A673 (cell line): ENCODE results near the gene CMYA5. TPM values are rescaled to one million over a fixed set of nuclear protein-coding genes. Genes with fewer than 3 reads are reported as not detected.
A peak's percentile ranks its signal among the peaks of the same experiment; 100 is the strongest.

Experiments
- BruUV-seq: library from RNA; stranded (reverse); fragments of 400-500 nt; replicated peaks from 2 replicates; lab custom pipeline; 2021; lab: Mats Ljungman, UMichigan
- CTCF ChIA-PET: fragments of 300-600 bp; sonication (Branson Sonifier 250); formaldehyde crosslinking; loops from one replicate; lab custom pipeline; 2022; ENCODE audit warnings: antibody characterized with exemption; lab: Charles Lee
- POLR2A ChIA-PET: fragments of 300-600 bp; sonication (Branson Sonifier 250); formaldehyde crosslinking; loops from one replicate; lab custom pipeline; 2022; ENCODE audit warnings: antibody characterized with exemption; ENCODE audit not compliant: low non-redundant PET; lab: Charles Lee
- DNase-seq: peaks from one replicate; pipeline ENCODE4 v3.0.0-alpha.2; 2015; ENCODE audit warnings: low spot score
- H3K27ac ChIP-seq: fragments of 200-600 bp; sonication (generic); 2 replicates; pipeline ENCODE4 v1.5.1; 2016; ENCODE audit warnings: mixed run types, low read depth, mild to moderate bottlenecking, mixed read lengths, antibody characterized with exemption, low read length; ENCODE audit not compliant: poor library complexity, severe bottlenecking
- H3K27me3 ChIP-seq: fragments of 200-600 bp; sonication (generic); replicated peaks from 2 replicates; pipeline ENCODE4 v1.6.1; 2017; ENCODE audit warnings: mixed run types, low read depth, mild to moderate bottlenecking, mixed read lengths, antibody characterized with exemption, low read length; ENCODE audit not compliant: insufficient read depth, poor library complexity
- H3K36me3 ChIP-seq: fragments of 200-600 bp; sonication (generic); 2 replicates; pipeline ENCODE4 v1.6.1; 2016; ENCODE audit warnings: mixed run types, mild to moderate bottlenecking, mixed read lengths, antibody characterized with exemption, low read length; ENCODE audit not compliant: insufficient read depth, poor library complexity, severe bottlenecking
- H3K4me1 ChIP-seq: fragments of 200-600 bp; sonication (generic); 2 replicates; pipeline ENCODE4 v1.6.1; 2017; ENCODE audit warnings: mixed run types, mild to moderate bottlenecking, mixed read lengths, antibody characterized with exemption, low read length; ENCODE audit not compliant: insufficient read depth, poor library complexity, severe bottlenecking
- H3K4me3 ChIP-seq: fragments of 200-600 bp; sonication (generic); 2 replicates; pipeline ENCODE4 v1.5.1; 2016; ENCODE audit warnings: low read depth, mixed run types, mild to moderate bottlenecking, mixed read lengths, low read length; ENCODE audit not compliant: poor library complexity, severe bottlenecking
- H3K9me3 ChIP-seq: fragments of 200-600 bp; sonication (generic); 2 replicates; pipeline ENCODE4 v1.6.1; 2016; ENCODE audit warnings: mixed run types, low read depth, mild to moderate bottlenecking, mixed read lengths, antibody characterized with exemption, low read length; ENCODE audit not compliant: poor library complexity, severe bottlenecking
- CTCF ChIP-seq: fragments of 300-800, 200-600 bp; sonication (generic); conservative IDR thresholded peaks from 2 replicates; pipeline ENCODE4 v1.5.1; 2017; ENCODE audit warnings: low read depth, mild to moderate bottlenecking, antibody characterized with exemption, low read length, moderate library complexity, mixed read lengths
- EZH2 ChIP-seq: fragments of 200-600 bp; sonication (generic); IDR thresholded peaks from 2 replicates; pipeline ENCODE4 v1.6.1; 2017; ENCODE audit warnings: borderline replicate concordance, low read depth, mild to moderate bottlenecking, mixed read lengths, antibody characterized with exemption, low read length; ENCODE audit not compliant: poor library complexity, severe bottlenecking
- intact Hi-C: fragments of 100-400 bp; cut with micrococcal nuclease; formaldehyde crosslinking; loops from one replicate; pipeline ENCODE4 v1.10.0; 2022; ENCODE audit not compliant: unreplicated experiment
- total RNA-seq: library from RNA; stranded (reverse); gene quantifications from 2 replicates; pipeline ENCODE4 v1.2.3, GENCODE V29; 2021

The CMYA5 gene
- total RNA-seq, 1 experiment from 2014 or later, result 0.41 TPM

- POLR2A ChIA-PET, result no interaction called here
- H3K9me3 ChIP-seq, result no peaks in the 10 kb centered on the region
- intact Hi-C loops, result no loop called here
- no peak for DNase-seq
- no peak overlapping the region for H3K27ac ChIP-seq
- H3K4me1 ChIP-seq, result no peaks in the 10 kb centered on the region
- TF ChIP-seq CTCF (no peak), EZH2 (no peak)
- H3K36me3 ChIP-seq, result no peaks in the 10 kb centered on the region
- H3K27me3 ChIP-seq, result no peaks in the 10 kb centered on the region
- CTCF ChIA-PET, result no interaction called here
- no TSS peak for BruUV-seq
- no peak overlapping the region for H3K4me3 ChIP-seq
Measured at GRCh38 chr5:79697222-79698170, 7.9 kb downstream of the CMYA5 start.

GRCh38 chr5:79699763-79700400 lies 10.2 kb downstream of the CMYA5 start:
- ChIA-PET POLR2A (no interaction called here), CTCF (no interaction called here)
- intact Hi-C loops, result loop anchor here (10.0 kb wide), 1 partner anchor 155 kb away; no protein-coding TSS in a partner anchor
- no peak for DNase-seq
- Histone ChIP-seq H3K4me3 (no peak overlapping the region), H3K27ac (no peak overlapping the region), H3K27me3 (no peaks in the 10 kb centered on the region), H3K9me3 (no peaks in the 10 kb centered on the region), H3K4me1 (no peaks in the 10 kb centered on the region), H3K36me3 (no peaks in the 10 kb centered on the region)
- no TSS peak for BruUV-seq
- TF ChIP-seq CTCF (no peak), EZH2 (no peak)

GRCh38 chr5:79702606-79703380 lies 13.2 kb downstream of the CMYA5 start:
- no peaks in the 10 kb centered on the region for H3K27me3 ChIP-seq
- TF ChIP-seq EZH2, result no peak
- peak; percentile 62 for TF ChIP-seq CTCF
- ChIA-PET POLR2A (no interaction called here), CTCF (no interaction called here)
- intact Hi-C loops, result loop anchor here (10.0 kb wide), 1 partner anchor 152 kb away; no protein-coding TSS in a partner anchor
- no peaks in the 10 kb centered on the region for H3K36me3 ChIP-seq
- H3K4me3 ChIP-seq, result no peak overlapping the region
- H3K9me3 ChIP-seq, result no peaks in the 10 kb centered on the region
- H3K4me1 ChIP-seq, result no peaks in the 10 kb centered on the region
- H3K27ac ChIP-seq, result no peak overlapping the region
- peak; percentile 33 for DNase-seq
- no TSS peak for BruUV-seq
